HEK293 (cell line): Measurements from ENCODE around the gene KCNK18.
A peak's percentile ranks its signal among the peaks of the same experiment; 100 is the strongest.

Experiments
- CTCF ChIA-PET: fragments of 350-600 bp; formaldehyde crosslinking; extraction: SDS; loops from one replicate; lab custom pipeline; 2021; ENCODE audit warnings: antibody characterized with exemption; lab: Yijun Ruan, JAX
- POLR2A ChIA-PET: fragments of 300-600 bp; formaldehyde crosslinking; extraction: SDS; loops from one replicate; lab custom pipeline; 2020; ENCODE audit warnings: antibody characterized with exemption, inconsistent platforms; lab: Yijun Ruan, JAX
- H3K27ac ChIP-seq: fragments of 200-500 bp; sonication (Bioruptor generic); 2 replicates; pipeline ENCODE4 v1.5.1; 2014; ENCODE audit warnings: low read depth, low read length, control low read depth, inconsistent platforms; ENCODE audit errors: extremely low read depth
- H3K36me3 ChIP-seq, 2 experiments: fragments of 200-500 bp in 1 of 2; sonication (Bioruptor generic) in 1 of 2; 1 replicate in 1 of 2; 2 replicates in 1 of 2; pipeline ENCODE4 v1.5.1; 2014 to 2017; ENCODE audit warnings: inconsistent platforms in 2 of 2, low read length in 2 of 2; ENCODE audit not compliant: control insufficient read depth in 2 of 2, insufficient read depth in 1 of 2
- H3K4me1 ChIP-seq: fragments of 200-500 bp; sonication (Bioruptor generic); 2 replicates; pipeline ENCODE4 v1.5.1; 2014; ENCODE audit warnings: mild to moderate bottlenecking, low read length, inconsistent platforms; ENCODE audit not compliant: control insufficient read depth, insufficient read depth
- H3K4me3 ChIP-seq: 2 replicates; pipeline ENCODE4 v1.5.1; 2011; ENCODE audit warnings: low read depth, mild to moderate bottlenecking, control low read depth, low read length, moderate library complexity
- H3K9me3 ChIP-seq: fragments of 200-500 bp; sonication (Bioruptor generic); 2 replicates; pipeline ENCODE4 v1.5.1; 2014; ENCODE audit warnings: low read depth, low read length, inconsistent platforms; ENCODE audit not compliant: control insufficient read depth, insufficient read depth
- EGR2 ChIP-seq: fragments of 450-650 bp; formaldehyde crosslinking; IDR thresholded peaks from 2 replicates; pipeline ENCODE4 v1.5.1; 2016; ENCODE audit warnings: low read depth, missing biosample characterization, missing genetic modification characterization
- KLF7 ChIP-seq: fragments of 450-650 bp; formaldehyde crosslinking; IDR thresholded peaks from 2 replicates; pipeline ENCODE4 v1.5.1; 2016; ENCODE audit warnings: missing biosample characterization, missing genetic modification characterization, borderline replicate concordance
- SP3 ChIP-seq: fragments of 450-650 bp; formaldehyde crosslinking; IDR thresholded peaks from 2 replicates; pipeline ENCODE4 v1.5.1; 2016; ENCODE audit warnings: missing biosample characterization, missing genetic modification characterization
- TRIM28 ChIP-seq: IDR thresholded peaks from 2 replicates; pipeline ENCODE4 v1.6.1; 2011; ENCODE audit warnings: low read length, control low read depth, borderline replicate concordance
- ZBTB20 ChIP-seq: fragments of 450-650 bp; formaldehyde crosslinking; IDR thresholded peaks from 2 replicates; pipeline ENCODE4 v1.5.1; 2016; ENCODE audit warnings: missing biosample characterization, missing genetic modification characterization
- ZBTB21 ChIP-seq: fragments of 450-650 bp; formaldehyde crosslinking; IDR thresholded peaks from 2 replicates; pipeline ENCODE4 v1.5.1; 2017; ENCODE audit warnings: missing biosample characterization, missing genetic modification characterization
- ZBTB7A ChIP-seq: fragments of 450-650 bp; formaldehyde crosslinking; IDR thresholded peaks from 2 replicates; pipeline ENCODE4 v1.5.1; 2016; ENCODE audit warnings: low read depth, missing biosample characterization, missing genetic modification characterization
- ZFHX2 ChIP-seq: fragments of 450-650 bp; formaldehyde crosslinking; conservative IDR thresholded peaks from 2 replicates; pipeline ENCODE4 v1.5.1; 2016; ENCODE audit warnings: missing biosample characterization, missing genetic modification characterization
- ZFP41 ChIP-seq: fragments of 450-650 bp; formaldehyde crosslinking; IDR thresholded peaks from 2 replicates; pipeline ENCODE4 v1.5.1; 2016; ENCODE audit warnings: missing biosample characterization, missing genetic modification characterization, borderline replicate concordance
- ZNF140 ChIP-seq: fragments of 450-650 bp; formaldehyde crosslinking; IDR thresholded peaks from 2 replicates; pipeline ENCODE4 v1.5.1; 2016; ENCODE audit warnings: missing biosample characterization, missing genetic modification characterization
- ZNF248 ChIP-seq: fragments of 450-650 bp; formaldehyde crosslinking; IDR thresholded peaks from 2 replicates; pipeline ENCODE4 v1.5.1; 2017; ENCODE audit warnings: missing biosample characterization, missing genetic modification characterization
- ZNF302 ChIP-seq: fragments of 450-650 bp; formaldehyde crosslinking; IDR thresholded peaks from 2 replicates; pipeline ENCODE4 v1.5.1; 2016; ENCODE audit warnings: missing biosample characterization, missing genetic modification characterization, low read depth
- ZNF335 ChIP-seq: fragments of 450-650 bp; formaldehyde crosslinking; conservative IDR thresholded peaks from 2 replicates; pipeline ENCODE4 v1.5.1; 2016; ENCODE audit warnings: missing biosample characterization, missing genetic modification characterization
- ZNF341 ChIP-seq: fragments of 450-650 bp; formaldehyde crosslinking; IDR thresholded peaks from 2 replicates; pipeline ENCODE4; 2016; ENCODE audit warnings: low read depth, missing biosample characterization, missing genetic modification characterization
- ZNF366 ChIP-seq: fragments of 450-650 bp; formaldehyde crosslinking; conservative IDR thresholded peaks from 2 replicates; pipeline ENCODE4 v1.5.1; 2016; ENCODE audit warnings: missing biosample characterization, missing genetic modification characterization
- ZNF585B ChIP-seq: fragments of 450-650 bp; formaldehyde crosslinking; IDR thresholded peaks from 2 replicates; pipeline ENCODE4 v1.5.1; 2016; ENCODE audit warnings: missing biosample characterization, missing genetic modification characterization
- ZNF596 ChIP-seq: fragments of 450-650 bp; IDR thresholded peaks from 2 replicates; pipeline ENCODE4 v1.5.0; 2018; ENCODE audit warnings: missing biosample characterization, mild to moderate bottlenecking, missing genetic modification characterization, moderate library complexity
- ZNF629 ChIP-seq: fragments of 450-650 bp; formaldehyde crosslinking; IDR thresholded peaks from 2 replicates; pipeline ENCODE4 v1.5.1; 2017; ENCODE audit warnings: missing biosample characterization, missing genetic modification characterization
- ZNF654 ChIP-seq: fragments of 450-650 bp; formaldehyde crosslinking; IDR thresholded peaks from 2 replicates; pipeline ENCODE4 v1.5.1; 2016; ENCODE audit warnings: low read depth, missing biosample characterization, missing genetic modification characterization
- ZNF660 ChIP-seq: fragments of 450-650 bp; IDR thresholded peaks from 2 replicates; pipeline ENCODE4 v1.5.1; 2018; ENCODE audit warnings: missing biosample characterization, mild to moderate bottlenecking, missing genetic modification characterization
- ZNF677 ChIP-seq: fragments of 450-650 bp; IDR thresholded peaks from 2 replicates; pipeline ENCODE4 v1.5.0; 2018; ENCODE audit warnings: missing biosample characterization, mild to moderate bottlenecking, missing genetic modification characterization, moderate library complexity
- ZNF76 ChIP-seq: fragments of 450-650 bp; formaldehyde crosslinking; IDR thresholded peaks from 2 replicates; pipeline ENCODE4; 2016; ENCODE audit warnings: low read depth, missing biosample characterization, missing genetic modification characterization, borderline replicate concordance
- ZSCAN30 ChIP-seq: fragments of 450-650 bp; IDR thresholded peaks from 2 replicates; pipeline ENCODE4 v1.5.1; 2018; ENCODE audit warnings: missing biosample characterization, mild to moderate bottlenecking, missing genetic modification characterization, moderate library complexity
- TF ChIP-seq, protein P1 (sequence below): fragments of 450-650 bp; formaldehyde crosslinking; IDR thresholded peaks from 2 replicates; pipeline ENCODE4 v1.5.1; 2016; ENCODE audit warnings: missing biosample characterization, missing genetic modification characterization, low read depth
- TF ChIP-seq, protein P2 (sequence below): fragments of 450-650 bp; formaldehyde crosslinking; IDR thresholded peaks from 2 replicates; pipeline ENCODE4 v1.5.1; 2016; ENCODE audit warnings: missing biosample characterization, missing genetic modification characterization
- TF ChIP-seq, protein P3 (sequence below): fragments of 450-650 bp; formaldehyde crosslinking; IDR thresholded peaks from 2 replicates; pipeline ENCODE4 v1.5.1; 2016; ENCODE audit warnings: missing biosample characterization, missing genetic modification characterization, borderline replicate concordance

KCNK18 gene

DNA sequence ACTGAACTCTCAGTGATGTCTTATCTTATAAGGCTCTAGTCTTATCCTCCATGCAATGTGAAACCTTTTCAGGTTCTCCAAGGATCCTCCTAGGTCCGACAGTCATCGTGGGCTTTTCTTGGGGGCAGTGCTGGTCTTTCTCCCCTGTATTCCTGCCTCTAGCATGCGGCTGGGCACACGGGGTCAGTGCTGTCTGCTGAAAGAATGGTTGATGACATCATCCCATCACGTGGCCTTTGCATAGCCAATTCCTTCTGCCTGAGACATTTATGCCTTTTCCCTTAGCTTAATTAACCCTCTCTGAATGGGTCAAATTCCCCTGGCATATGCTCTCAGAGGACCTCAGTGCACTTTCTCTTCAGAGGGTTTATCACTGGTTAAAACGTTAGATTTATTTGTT, 27.0 kb upstream of the KCNK18 start:
- peak; percentile 58; the same call in 1 of the 2 replicates for TF ChIP-seq ZNF629 (tag by site-specific recombination)
- no peak for TF ChIP-seq ZNF596 (tag by site-specific recombination)
- no peak for TF ChIP-seq ZNF585B
- no peak for TF ChIP-seq ZNF248 (tag by site-specific recombination)
- TF ChIP-seq KLF7 (tag by site-specific recombination): no peak
- TF ChIP-seq ZNF335 (tag by site-specific recombination): peak; percentile 27; the same call in 1 of the 2 replicates
- TF ChIP-seq, protein P1, sequence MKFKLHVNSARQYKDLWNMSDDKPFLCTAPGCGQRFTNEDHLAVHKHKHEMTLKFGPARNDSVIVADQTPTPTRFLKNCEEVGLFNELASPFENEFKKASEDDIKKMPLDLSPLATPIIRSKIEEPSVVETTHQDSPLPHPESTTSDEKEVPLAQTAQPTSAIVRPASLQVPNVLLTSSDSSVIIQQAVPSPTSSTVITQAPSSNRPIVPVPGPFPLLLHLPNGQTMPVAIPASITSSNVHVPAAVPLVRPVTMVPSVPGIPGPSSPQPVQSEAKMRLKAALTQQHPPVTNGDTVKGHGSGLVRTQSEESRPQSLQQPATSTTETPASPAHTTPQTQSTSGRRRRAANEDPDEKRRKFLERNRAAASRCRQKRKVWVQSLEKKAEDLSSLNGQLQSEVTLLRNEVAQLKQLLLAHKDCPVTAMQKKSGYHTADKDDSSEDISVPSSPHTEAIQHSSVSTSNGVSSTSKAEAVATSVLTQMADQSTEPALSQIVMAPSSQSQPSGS (tag by site-specific recombination): peak; percentile 89
- TF ChIP-seq ZBTB21 (tag by site-specific recombination): no peak
- H3K4me1 ChIP-seq: no peaks in the 10 kb centered on the region
- H3K4me3 ChIP-seq: no peak overlapping the region
- ChIA-PET CTCF (interaction anchor here (0.5 to 18.6 kb wide), 12 partner anchors 36 to 858 kb away, joined by 3 to 471 read pairs (median 3); no protein-coding TSS in a partner anchor), POLR2A (no interaction called here)
- no peaks in the 10 kb centered on the region for H3K9me3 ChIP-seq
- H3K27ac ChIP-seq: no peak overlapping the region
- no peaks in the 10 kb centered on the region for H3K36me3 ChIP-seq

DNA sequence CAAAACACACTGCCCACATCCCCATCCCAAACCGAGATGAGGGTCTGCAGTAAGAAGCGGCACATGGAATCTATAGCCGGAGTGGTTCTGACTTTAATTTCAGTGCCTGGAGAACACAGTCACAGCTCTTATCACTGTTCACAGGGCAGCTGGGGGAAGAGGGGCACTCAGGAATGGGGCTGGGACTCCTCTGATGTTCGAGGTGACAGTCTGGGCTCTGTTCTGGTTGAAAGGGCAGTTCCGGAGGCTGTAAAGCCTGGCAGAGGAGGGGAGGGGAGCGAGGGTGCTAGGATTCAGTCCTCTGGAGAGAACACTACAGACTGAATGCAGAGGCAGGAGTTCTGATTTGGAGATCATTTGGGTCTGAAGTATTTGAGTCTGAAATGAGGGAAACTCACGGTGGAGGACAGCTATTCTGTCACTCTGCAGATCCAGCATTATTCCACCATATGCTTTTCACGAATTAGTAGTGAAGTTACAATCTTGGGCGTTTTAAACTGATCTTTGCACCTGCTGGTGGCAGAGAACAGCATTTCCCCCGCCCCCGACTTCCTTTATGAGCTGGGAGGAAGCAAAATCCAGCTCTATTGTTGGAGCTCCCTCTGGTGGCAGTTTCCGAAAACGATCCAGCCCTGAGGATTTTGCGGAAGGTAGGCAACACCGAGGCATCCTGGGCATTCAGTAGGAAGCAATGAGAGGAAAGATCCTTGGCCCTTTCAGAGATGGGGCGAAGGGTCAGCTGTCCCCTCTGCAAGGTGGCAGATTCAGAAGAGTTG, 22.7 kb upstream of the KCNK18 start:
- Histone ChIP-seq H3K4me3 (peak overlapping the region; percentile 25), H3K9me3 (no peaks in the 10 kb centered on the region), H3K27ac (no peak overlapping the region), H3K36me3 (no peaks in the 10 kb centered on the region), H3K4me1 (no peaks in the 10 kb centered on the region)
- ChIA-PET CTCF (interaction anchor here (0.5 to 18.6 kb wide), 61 partner anchors 8 to 1661 kb away, joined by 3 to 471 read pairs (median 4); partner anchors contain the start of gene SHTN1), POLR2A (interaction anchor here (0.6 to 1.8 kb wide), 5 partner anchors 9 to 377 kb away, joined by 4 to 9 read pairs (median 7); no protein-coding TSS in a partner anchor)
- TF ChIP-seq TRIM28 (no peak), SP3 (tag by site-specific recombination) (0 out of 2 replicates have a peak, but pooled peaks have one; percentile 22), ZFHX2 (tag by site-specific recombination) (peak; percentile 38), ZNF366 (tag by site-specific recombination) (no peak), ZNF677 (no peak), EGR2 (peak; percentile 48), ZNF660 (tag by site-specific recombination) (peak; percentile 66), ZNF654 (tag by site-specific recombination) (peak; percentile 94), ZNF140 (no peak), ZNF341 (tag by site-specific recombination) (peak; percentile 52), ZNF302 (tag by site-specific recombination) (no peak), ZSCAN30 (peak; percentile 37; the same call in 1 of the 2 replicates), ZFP41 (tag by site-specific recombination) (no peak), ZBTB20 (tag by site-specific recombination) (peak; percentile 70), ZBTB7A (no peak), ZNF76 (no peak; the same call in 1 of the 2 replicates)
- TF ChIP-seq, protein P2, sequence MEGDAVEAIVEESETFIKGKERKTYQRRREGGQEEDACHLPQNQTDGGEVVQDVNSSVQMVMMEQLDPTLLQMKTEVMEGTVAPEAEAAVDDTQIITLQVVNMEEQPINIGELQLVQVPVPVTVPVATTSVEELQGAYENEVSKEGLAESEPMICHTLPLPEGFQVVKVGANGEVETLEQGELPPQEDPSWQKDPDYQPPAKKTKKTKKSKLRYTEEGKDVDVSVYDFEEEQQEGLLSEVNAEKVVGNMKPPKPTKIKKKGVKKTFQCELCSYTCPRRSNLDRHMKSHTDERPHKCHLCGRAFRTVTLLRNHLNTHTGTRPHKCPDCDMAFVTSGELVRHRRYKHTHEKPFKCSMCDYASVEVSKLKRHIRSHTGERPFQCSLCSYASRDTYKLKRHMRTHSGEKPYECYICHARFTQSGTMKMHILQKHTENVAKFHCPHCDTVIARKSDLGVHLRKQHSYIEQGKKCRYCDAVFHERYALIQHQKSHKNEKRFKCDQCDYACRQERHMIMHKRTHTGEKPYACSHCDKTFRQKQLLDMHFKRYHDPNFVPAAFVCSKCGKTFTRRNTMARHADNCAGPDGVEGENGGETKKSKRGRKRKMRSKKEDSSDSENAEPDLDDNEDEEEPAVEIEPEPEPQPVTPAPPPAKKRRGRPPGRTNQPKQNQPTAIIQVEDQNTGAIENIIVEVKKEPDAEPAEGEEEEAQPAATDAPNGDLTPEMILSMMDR (tag by site-specific recombination): peak; percentile 84
- TF ChIP-seq, protein P3, sequence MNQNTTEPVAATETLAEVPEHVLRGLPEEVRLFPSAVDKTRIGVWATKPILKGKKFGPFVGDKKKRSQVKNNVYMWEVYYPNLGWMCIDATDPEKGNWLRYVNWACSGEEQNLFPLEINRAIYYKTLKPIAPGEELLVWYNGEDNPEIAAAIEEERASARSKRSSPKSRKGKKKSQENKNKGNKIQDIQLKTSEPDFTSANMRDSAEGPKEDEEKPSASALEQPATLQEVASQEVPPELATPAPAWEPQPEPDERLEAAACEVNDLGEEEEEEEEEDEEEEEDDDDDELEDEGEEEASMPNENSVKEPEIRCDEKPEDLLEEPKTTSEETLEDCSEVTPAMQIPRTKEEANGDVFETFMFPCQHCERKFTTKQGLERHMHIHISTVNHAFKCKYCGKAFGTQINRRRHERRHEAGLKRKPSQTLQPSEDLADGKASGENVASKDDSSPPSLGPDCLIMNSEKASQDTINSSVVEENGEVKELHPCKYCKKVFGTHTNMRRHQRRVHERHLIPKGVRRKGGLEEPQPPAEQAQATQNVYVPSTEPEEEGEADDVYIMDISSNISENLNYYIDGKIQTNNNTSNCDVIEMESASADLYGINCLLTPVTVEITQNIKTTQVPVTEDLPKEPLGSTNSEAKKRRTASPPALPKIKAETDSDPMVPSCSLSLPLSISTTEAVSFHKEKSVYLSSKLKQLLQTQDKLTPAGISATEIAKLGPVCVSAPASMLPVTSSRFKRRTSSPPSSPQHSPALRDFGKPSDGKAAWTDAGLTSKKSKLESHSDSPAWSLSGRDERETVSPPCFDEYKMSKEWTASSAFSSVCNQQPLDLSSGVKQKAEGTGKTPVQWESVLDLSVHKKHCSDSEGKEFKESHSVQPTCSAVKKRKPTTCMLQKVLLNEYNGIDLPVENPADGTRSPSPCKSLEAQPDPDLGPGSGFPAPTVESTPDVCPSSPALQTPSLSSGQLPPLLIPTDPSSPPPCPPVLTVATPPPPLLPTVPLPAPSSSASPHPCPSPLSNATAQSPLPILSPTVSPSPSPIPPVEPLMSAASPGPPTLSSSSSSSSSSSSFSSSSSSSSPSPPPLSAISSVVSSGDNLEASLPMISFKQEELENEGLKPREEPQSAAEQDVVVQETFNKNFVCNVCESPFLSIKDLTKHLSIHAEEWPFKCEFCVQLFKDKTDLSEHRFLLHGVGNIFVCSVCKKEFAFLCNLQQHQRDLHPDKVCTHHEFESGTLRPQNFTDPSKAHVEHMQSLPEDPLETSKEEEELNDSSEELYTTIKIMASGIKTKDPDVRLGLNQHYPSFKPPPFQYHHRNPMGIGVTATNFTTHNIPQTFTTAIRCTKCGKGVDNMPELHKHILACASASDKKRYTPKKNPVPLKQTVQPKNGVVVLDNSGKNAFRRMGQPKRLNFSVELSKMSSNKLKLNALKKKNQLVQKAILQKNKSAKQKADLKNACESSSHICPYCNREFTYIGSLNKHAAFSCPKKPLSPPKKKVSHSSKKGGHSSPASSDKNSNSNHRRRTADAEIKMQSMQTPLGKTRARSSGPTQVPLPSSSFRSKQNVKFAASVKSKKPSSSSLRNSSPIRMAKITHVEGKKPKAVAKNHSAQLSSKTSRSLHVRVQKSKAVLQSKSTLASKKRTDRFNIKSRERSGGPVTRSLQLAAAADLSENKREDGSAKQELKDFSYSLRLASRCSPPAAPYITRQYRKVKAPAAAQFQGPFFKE: no peak
